ENCODE results near the gene P2RX5. TPM values are rescaled to one million over a fixed set of nuclear protein-coding genes. Genes with fewer than 3 reads are reported as not detected.
A peak's percentile ranks its signal among the peaks of the same experiment; 100 is the strongest.

P2RX5 gene
- total and polyA plus RNA-seq, 11 donors: 5.4 to 108 (median 14.3) TPM

DNA sequence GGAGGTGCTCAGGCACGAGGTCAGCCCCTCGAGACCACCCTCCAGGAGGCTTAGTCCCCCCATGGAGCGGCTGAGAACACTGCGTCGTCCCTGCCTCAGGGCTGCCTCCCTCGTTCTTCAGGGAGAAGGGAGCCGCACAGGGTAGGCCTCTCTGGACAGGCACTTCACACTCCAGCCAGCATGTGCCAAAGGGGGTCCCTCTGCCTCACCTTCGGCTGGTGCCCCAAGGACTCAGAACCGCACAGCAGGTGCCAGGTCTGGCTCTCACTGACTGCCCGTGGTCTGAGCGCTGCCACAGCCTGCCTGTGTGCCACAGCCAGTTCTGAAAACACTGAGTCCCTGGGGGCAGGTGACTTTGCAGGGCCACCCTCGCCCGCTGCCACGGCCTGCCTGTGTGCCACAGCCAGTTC, 7.1 kb downstream of the P2RX5 start:
- no peak for ATAC-seq
- Histone ChIP-seq H3K36me3 (no peaks in the 10 kb centered on the region), H3K27me3 (peaks cover 0 to 20% (median 0%) of the 10 kb centered on the region in 9 donors), H3K27ac (no peak overlapping the region), H3K4me3 (no peak overlapping the region), H3K4me1 (no peaks in the 10 kb centered on the region), H3K9me3 (no peaks in the 10 kb centered on the region)
- WGBS, 4 donors: 72 to 87% (median 77%) methylated on average over 6 to 14 of the region's 14 CpGs
- intact Hi-C loops (cut with DNase I): no loop called here
- DNase-seq: peak in 1 of 5 donors; percentile 5
- TF ChIP-seq POLR2A (IDR thresholded peaks at IDR 0.05) (no peak), CTCF (IDR thresholded peaks at IDR 0.05) (no peak)

- Histone ChIP-seq H3K36me3 (no peaks in the 10 kb centered on the region), H3K27ac (no peak overlapping the region), H3K27me3 (peaks cover 0 to 25% (median 4%) of the 10 kb centered on the region in 9 donors), H3K4me3 (no peak overlapping the region), H3K4me1 (peaks cover 0 to 2% (median 0%) of the 10 kb centered on the region in 12 donors), H3K9me3 (no peaks in the 10 kb centered on the region)
- DNase-seq (no peak), ATAC-seq (no peak)
- TF ChIP-seq POLR2A (IDR thresholded peaks at IDR 0.05) (no peak), CTCF (IDR thresholded peaks at IDR 0.05) (no peak)
- intact Hi-C loops (cut with DNase I): no loop called here
- WGBS, 4 donors: 35 to 64% (median 48%) methylated on average over 10 to 19 of the region's 19 CpGs
Observed at GRCh38 chr17:3688027-3688553, 7.9 kb downstream of the P2RX5 start.

- WGBS, 4 donors: 38 to 59% (median 53%) methylated on average over 6 to 13 of the region's 13 CpGs
- intact Hi-C loops (cut with DNase I): no loop called here
- Histone ChIP-seq H3K9me3 (no peaks in the 10 kb centered on the region), H3K4me1 (peaks cover 0 to 5% (median 0%) of the 10 kb centered on the region in 12 donors), H3K27me3 (peaks cover 0 to 20% (median 4%) of the 10 kb centered on the region in 9 donors), H3K4me3 (no peak overlapping the region), H3K36me3 (no peaks in the 10 kb centered on the region), H3K27ac (no peak overlapping the region)
- DNase-seq: no peak
- no peak for ATAC-seq
- TF ChIP-seq CTCF (IDR thresholded peaks at IDR 0.05) (no peak), POLR2A (IDR thresholded peaks at IDR 0.05) (no peak)
Observed at GRCh38 chr17:3685174-3685573, 10.8 kb downstream of the P2RX5 start.

DNA sequence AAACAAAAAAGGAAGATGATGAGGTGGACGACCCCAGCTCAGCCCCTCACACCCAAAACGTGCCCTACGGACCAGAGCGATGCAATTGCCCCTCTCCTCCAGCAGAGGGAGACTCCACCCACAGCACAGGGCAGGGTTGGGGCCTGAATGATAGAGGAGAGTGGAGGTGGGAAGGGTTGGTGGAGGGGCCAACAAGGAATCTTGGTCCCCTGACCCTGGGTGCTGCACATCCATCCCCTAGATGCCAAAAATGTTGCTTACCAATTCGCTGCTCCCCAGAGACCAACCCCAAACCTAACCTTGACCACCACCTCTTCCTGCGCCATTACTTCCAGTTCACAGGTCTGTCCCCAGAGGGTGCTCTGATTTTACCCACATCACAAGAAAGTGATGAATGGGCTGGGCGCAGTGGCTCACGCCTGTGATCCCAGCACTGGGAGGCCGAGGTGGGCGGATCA, 12.9 kb downstream of the P2RX5 start:
- H3K9me3 ChIP-seq: no peaks in the 10 kb centered on the region
- intact Hi-C loops (cut with DNase I): no loop called here

More for the DNA sequence above, 12.9 kb downstream of the P2RX5 start:
- peak; percentile 64 to 83 (median 76) for ATAC-seq
- Histone ChIP-seq H3K27me3 (peaks cover 0 to 20% (median 4%) of the 10 kb centered on the region in 9 donors), H3K36me3 (no peaks in the 10 kb centered on the region), H3K4me1 (peaks cover 0 to 8% (median 0%) of the 10 kb centered on the region in 12 donors), H3K27ac (no peak overlapping the region), H3K4me3 (no peak overlapping the region)
- TF ChIP-seq POLR2A (IDR thresholded peaks at IDR 0.05) (no peak), CTCF (IDR thresholded peaks at IDR 0.05) (peak; percentile 73 to 91 (median 82))
- DNase-seq: no peak
- WGBS, 4 donors: 34 to 44% (median 37%) methylated on average over 9 to 10 of the region's 10 CpGs

Data from heart left ventricle (tissue), 16 donors.